Measurements from ENCODE around the gene SULT1C3. TPM values are rescaled to one million over a fixed set of nuclear protein-coding genes. Genes with fewer than 3 reads are reported as not detected.

Gene SULT1C3
- total RNA-seq, 1 experiment from 2014 or later = not detected

DNA sequence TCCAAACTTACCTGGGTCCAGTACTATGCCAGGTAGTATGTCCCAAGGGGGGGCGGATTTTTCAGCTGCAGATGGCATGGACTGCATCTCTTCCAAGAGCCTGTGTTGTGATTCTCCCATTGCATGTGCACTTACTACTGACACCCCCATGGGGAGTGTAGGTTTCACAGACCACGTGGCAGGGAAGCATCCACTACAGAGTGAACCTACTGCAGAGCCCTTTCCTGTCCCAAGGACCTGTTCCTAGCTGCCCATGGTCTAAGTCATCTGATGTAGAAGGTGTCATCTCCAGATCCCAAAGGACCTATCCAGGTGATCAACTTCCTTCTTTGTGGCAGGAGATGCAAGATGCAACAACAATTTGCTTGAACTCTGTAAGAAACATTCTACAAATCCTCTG lies 9.9 kb upstream of the SULT1C3 start:
- Histone ChIP-seq H3K27me3 (replicated peaks; ENCODE audit: insufficient read depth, low read depth, low read length, poor library complexity) (no peaks in the 10 kb centered on the region), H3K4me3 (ENCODE audit: low read depth, low read length, poor library complexity, severe bottlenecking) (no peak overlapping the region), H3K27ac (ENCODE audit: low read depth, low read length, poor library complexity, severe bottlenecking) (no peak overlapping the region), H3K9me3 (ENCODE audit: low read depth, low read length, poor library complexity, severe bottlenecking) (no peaks in the 10 kb centered on the region), H3K4me1 (ENCODE audit: insufficient read depth, low read length, poor library complexity, severe bottlenecking) (no peaks in the 10 kb centered on the region), H3K36me3 (ENCODE audit: insufficient read depth, low read length, poor library complexity, severe bottlenecking) (no peaks in the 10 kb centered on the region)
- CTCF ChIA-PET = no interaction called here
- no peak for TF ChIP-seq EZH2 (IDR thresholded peaks at IDR 0.05; ENCODE audit: borderline replicate concordance, low read depth, low read length, poor library complexity, severe bottlenecking)
- TF ChIP-seq, protein P1, sequence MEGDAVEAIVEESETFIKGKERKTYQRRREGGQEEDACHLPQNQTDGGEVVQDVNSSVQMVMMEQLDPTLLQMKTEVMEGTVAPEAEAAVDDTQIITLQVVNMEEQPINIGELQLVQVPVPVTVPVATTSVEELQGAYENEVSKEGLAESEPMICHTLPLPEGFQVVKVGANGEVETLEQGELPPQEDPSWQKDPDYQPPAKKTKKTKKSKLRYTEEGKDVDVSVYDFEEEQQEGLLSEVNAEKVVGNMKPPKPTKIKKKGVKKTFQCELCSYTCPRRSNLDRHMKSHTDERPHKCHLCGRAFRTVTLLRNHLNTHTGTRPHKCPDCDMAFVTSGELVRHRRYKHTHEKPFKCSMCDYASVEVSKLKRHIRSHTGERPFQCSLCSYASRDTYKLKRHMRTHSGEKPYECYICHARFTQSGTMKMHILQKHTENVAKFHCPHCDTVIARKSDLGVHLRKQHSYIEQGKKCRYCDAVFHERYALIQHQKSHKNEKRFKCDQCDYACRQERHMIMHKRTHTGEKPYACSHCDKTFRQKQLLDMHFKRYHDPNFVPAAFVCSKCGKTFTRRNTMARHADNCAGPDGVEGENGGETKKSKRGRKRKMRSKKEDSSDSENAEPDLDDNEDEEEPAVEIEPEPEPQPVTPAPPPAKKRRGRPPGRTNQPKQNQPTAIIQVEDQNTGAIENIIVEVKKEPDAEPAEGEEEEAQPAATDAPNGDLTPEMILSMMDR (conservative IDR thresholded peaks at IDR 0.05; ENCODE audit: low read depth, low read length) = no peak
- DNase-seq (ENCODE audit: low spot score) = no peak
- BruUV-seq (replicated peaks) = no TSS peak
- intact Hi-C loops (cut with micrococcal nuclease; ENCODE audit: unreplicated experiment) = no loop called here
- POLR2A ChIA-PET (ENCODE audit: low non-redundant PET) = interaction anchor here (0.6 kb wide), 1 partner anchor 956 kb away, joined by 5 read pairs; no protein-coding TSS in a partner anchor

DNA sequence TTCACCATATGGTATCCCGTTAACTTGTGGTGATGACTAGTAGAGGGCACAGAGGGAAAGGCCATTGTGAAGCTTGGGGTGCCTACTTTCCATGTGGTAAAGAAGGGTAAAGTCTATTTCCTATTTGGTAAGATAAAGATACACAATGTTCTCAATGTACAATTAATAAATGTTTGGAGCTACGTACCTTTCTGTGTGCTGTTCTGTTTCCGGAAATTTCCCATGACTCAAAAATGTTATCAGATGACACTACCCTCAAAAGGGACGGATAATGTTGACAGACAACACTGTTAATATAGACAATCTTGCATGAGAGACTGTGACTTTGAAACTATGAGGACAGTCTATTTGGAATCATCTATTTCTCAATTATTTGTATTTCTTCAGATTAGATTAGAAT lies 4.2 kb upstream of the SULT1C3 start:
- no peak for TF ChIP-seq EZH2 (IDR thresholded peaks at IDR 0.05; ENCODE audit: borderline replicate concordance, low read depth, low read length, poor library complexity, severe bottlenecking)
- TF ChIP-seq, protein P1 (conservative IDR thresholded peaks at IDR 0.05; ENCODE audit: low read depth, low read length) = no peak
- no TSS peak for BruUV-seq (replicated peaks)
- no peak for DNase-seq (ENCODE audit: low spot score)
- CTCF ChIA-PET = no interaction called here
- Histone ChIP-seq H3K4me1 (ENCODE audit: insufficient read depth, low read length, poor library complexity, severe bottlenecking) (no peaks in the 10 kb centered on the region), H3K4me3 (ENCODE audit: low read depth, low read length, poor library complexity, severe bottlenecking) (no peak overlapping the region), H3K36me3 (ENCODE audit: insufficient read depth, low read length, poor library complexity, severe bottlenecking) (no peaks in the 10 kb centered on the region), H3K27me3 (replicated peaks; ENCODE audit: insufficient read depth, low read depth, low read length, poor library complexity) (no peaks in the 10 kb centered on the region), H3K27ac (ENCODE audit: low read depth, low read length, poor library complexity, severe bottlenecking) (no peak overlapping the region), H3K9me3 (ENCODE audit: low read depth, low read length, poor library complexity, severe bottlenecking) (no peaks in the 10 kb centered on the region)
- intact Hi-C loops (cut with micrococcal nuclease; ENCODE audit: unreplicated experiment) = no loop called here
- POLR2A ChIA-PET (ENCODE audit: low non-redundant PET) = no interaction called here

DNA sequence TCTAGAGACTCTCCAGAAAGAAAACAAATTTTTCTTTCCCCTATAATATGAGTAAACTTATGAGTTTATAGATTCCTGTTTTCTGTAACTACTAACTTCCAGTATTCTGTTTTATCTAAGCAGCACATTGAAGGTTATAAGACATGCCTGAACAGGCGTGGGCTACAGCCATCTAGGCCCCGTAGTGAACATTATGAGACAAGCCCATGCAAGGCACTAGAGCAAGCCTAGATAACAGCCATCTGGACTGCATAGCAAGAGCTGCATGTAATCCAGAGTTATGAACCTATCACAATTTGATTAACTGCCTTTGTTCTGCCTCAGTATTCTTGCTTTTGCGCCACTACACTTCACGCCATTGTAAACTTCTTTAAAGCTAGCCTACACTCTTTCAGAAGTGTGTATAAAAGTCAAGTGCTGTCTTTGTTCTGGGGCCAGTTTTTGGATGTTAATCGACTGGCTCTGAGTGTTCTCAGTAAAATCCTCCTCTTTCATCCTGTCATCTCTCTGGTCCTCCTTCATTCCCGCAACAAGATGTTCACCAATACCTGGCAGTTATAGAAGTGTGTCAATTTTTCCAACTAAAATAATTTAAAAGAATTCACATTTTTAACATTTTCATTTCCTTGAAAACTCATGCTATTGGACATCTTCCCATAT lies 3.0 kb upstream of the SULT1C3 start:
- DNase-seq (ENCODE audit: low spot score) = no peak
- H3K36me3 ChIP-seq (ENCODE audit: insufficient read depth, low read length, poor library complexity, severe bottlenecking) = no peaks in the 10 kb centered on the region
- H3K9me3 ChIP-seq (ENCODE audit: low read depth, low read length, poor library complexity, severe bottlenecking) = no peaks in the 10 kb centered on the region
- H3K4me3 ChIP-seq (ENCODE audit: low read depth, low read length, poor library complexity, severe bottlenecking) = no peak overlapping the region
- no peaks in the 10 kb centered on the region for H3K27me3 ChIP-seq (replicated peaks; ENCODE audit: insufficient read depth, low read depth, low read length, poor library complexity)
- no peak for TF ChIP-seq EZH2 (IDR thresholded peaks at IDR 0.05; ENCODE audit: borderline replicate concordance, low read depth, low read length, poor library complexity, severe bottlenecking)
- TF ChIP-seq, protein P1 (conservative IDR thresholded peaks at IDR 0.05; ENCODE audit: low read depth, low read length) = no peak
- no peaks in the 10 kb centered on the region for H3K4me1 ChIP-seq (ENCODE audit: insufficient read depth, low read length, poor library complexity, severe bottlenecking)
- CTCF ChIA-PET = no interaction called here
- intact Hi-C loops (cut with micrococcal nuclease; ENCODE audit: unreplicated experiment) = no loop called here
- no TSS peak for BruUV-seq (replicated peaks)
- POLR2A ChIA-PET (ENCODE audit: low non-redundant PET) = no interaction called here
- no peak overlapping the region for H3K27ac ChIP-seq (ENCODE audit: low read depth, low read length, poor library complexity, severe bottlenecking)
